Activated naive CD4-positive, alpha-beta T cell treated with anti-CD3 and anti-CD28 coated beads, Interleukin-2, amount 50 U/mL, for 16 hours (primary cell): ENCODE results near the gene COPZ2.
"Not testable (repeated sequence)": the region's sequence is repeated elsewhere in the genome, so short reads cannot be mapped to it uniquely, and the experiment has no call there.

Experiments
- DNase-seq: peaks from one replicate; pipeline ENCODE4 v3.0.0-alpha.2; 2020

COPZ2 gene

DNA sequence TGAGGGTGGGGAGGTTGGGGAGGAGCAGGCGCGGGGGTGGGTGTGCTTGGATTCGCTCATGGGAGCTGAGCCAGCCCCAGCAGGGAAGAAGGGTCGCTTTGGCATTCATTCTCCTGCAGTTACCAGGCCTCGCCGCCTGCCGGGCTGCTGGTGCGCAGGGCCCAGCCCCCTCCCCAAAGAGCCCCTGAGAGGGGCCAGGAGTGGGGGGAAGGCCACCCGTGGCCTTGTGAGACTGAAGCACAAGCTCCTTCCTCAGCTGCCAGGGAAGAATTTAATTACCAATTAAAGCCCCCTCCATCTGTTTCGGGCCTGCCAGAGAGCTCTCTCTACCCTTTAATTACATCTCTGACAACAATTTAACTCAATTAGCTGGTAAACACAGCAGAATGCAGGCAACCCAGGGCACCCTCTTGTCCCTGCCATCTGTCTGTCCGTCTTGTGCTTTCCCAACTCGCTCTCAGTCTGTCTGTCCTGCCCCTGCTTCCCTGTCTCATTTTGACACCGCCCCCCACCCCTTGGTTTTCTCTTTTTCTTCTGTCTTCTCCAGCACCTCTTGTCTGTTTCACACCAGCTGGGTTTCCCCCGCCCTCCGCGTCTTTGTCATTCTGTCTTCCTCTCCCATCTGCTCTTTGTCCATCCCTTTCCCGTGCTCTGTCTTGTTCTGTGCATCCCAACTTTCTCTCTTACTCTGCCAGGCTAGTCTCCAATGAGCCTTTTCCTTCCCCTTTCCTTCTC is 34.0 kb downstream of the COPZ2 start:
- no peak for DNase-seq

- no peak for DNase-seq
Measured at GRCh38 chr17:48002916-48003416, 34.6 kb downstream of the COPZ2 start.

DNA sequence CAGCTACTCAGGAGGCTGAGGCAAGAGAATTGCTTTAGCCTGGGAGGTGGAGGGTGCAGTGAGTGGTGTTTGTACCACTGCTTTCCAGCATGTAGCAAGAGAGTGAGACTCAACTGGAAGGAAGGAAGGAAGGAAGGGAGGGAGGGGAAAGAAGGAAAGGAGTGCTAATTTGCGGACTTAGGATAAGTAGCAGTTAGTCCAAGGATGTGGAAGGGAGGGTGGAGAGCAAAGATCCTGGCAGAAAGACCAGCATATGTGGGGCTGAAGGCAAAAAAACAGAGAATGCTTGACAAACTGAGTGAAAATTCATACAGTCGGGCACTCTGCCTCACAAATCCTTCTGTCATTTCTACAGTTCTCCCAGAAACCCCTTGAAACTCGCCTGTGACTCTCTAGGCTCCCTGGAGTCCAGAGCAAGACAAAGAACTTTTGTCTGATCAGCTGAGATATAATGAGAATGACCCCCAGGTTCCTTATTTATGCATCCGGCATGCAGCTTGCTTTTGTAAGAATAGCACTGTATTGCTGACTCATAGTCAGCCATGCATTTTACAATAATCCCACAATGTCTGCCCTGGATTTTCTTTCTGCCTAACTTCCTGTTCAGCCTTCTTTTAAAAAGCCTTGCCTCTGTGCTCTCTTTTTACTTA is 35.2 kb downstream of the COPZ2 start:
- no peak for DNase-seq

GRCh38 chr17:48001657-48002056 is 35.9 kb downstream of the COPZ2 start:
- DNase-seq, result not testable (repeated sequence)

GRCh38 chr17:48001197-48001596 is 36.4 kb downstream of the COPZ2 start:
- no peak for DNase-seq

- no peak for DNase-seq
Measured at GRCh38 chr17:47999582-47999981, 38.0 kb downstream of the COPZ2 start.

DNA sequence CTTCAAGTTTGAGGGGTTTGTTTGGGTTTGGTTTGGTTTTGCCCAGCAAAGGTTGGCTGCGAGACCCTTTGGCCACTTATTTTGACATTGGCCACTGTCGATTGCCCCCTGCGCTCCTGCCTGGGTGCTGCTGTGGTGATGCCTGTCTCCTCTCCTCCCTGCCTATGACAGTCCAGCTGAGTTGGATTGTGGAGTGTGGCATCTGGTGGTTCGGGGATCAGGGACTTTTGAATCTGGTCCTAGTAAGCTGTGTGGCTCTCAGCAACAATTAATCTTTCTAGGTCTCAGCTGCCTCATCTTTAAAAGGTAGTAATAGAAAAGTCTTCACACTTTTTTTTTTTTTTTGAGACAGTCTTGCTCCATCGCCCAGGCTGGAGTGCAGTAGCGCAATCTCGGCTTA is 39.6 kb downstream of the COPZ2 start:
- no peak for DNase-seq

DNA sequence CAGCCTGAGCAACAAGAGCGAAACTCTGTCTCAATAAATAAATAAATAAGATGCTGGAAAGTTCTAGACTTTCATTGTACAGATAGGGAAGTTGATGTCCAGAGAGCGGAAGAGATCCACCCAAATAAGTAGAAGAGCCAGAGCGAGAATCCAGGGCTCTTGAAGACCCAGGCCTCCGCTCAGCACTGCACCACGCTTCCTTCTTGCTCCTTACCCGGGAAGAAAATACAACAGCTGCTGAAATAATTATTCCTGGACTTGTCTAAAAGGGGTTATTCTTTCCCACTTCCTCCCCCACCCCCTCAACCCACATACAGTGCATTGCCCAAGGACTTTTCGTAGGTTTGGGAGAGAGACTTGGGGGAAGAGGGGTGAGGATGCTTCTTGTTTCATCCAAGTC is 40.0 kb downstream of the COPZ2 start:
- no peak for DNase-seq

DNA sequence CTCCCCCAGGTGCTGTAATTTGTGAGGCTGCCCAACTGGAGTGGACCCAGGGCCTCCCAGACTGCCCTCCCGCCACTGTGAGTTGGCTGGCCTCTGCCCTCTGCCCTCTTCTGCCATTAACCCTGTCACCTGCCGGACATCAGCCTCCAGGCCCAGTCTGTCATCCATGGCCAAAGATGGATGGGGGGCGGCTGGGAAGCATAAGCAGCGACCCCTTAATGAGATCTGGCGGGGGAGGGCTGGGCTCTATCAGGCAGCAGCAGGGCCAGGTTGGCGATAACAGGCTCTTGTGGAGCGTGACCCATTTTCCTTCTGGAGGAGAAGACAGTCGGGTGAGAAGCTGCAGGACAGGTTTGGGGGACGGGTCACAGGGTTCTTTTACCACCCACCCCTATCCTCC is 41.4 kb downstream of the COPZ2 start:
- no peak for DNase-seq

GRCh38 chr17:47995241-47995935 is 42.2 kb downstream of the COPZ2 start:
- no peak for DNase-seq

DNA sequence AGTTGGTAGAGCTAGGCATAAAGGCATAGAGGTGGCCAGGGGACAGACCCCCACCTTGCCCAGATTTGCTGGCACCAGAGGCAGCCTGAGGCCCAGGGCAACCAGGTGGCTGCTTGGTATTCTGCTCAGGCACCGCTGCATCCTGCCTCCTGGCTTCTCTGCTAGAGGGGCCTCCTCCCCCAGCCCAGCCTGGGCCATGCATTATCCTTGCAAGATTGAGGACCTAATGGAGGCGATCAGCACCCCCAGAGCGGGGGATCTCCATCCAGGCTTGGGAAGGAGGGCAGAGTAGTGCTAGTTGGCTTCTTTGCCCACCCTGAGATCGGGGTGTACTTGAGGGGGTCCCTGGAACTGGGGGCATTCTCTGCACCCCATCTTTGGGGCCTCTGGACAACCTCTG is 42.9 kb downstream of the COPZ2 start:
- DNase-seq, result no peak

DNA sequence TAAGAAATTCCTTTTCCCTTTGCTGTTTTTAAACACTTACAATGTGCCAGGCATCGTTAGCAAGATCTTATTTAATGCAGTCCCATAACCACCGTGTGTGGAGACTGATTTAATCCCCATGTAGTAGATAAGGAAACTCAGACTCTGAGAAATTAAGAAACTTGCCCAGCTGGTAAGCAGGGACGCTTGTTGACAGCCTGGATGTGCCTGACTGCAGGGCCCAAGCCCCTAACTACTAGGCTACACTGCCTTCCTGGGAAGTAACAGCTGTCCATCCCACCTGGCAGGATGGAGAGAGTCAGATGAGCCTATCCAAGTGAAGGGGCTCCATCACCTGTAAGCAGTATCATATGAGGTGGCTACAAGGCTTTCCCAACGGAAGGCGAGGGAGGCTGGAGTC is 43.6 kb downstream of the COPZ2 start:
- no peak for DNase-seq

GRCh38 chr17:47993031-47993564 is 44.5 kb downstream of the COPZ2 start:
- no peak for DNase-seq

DNA sequence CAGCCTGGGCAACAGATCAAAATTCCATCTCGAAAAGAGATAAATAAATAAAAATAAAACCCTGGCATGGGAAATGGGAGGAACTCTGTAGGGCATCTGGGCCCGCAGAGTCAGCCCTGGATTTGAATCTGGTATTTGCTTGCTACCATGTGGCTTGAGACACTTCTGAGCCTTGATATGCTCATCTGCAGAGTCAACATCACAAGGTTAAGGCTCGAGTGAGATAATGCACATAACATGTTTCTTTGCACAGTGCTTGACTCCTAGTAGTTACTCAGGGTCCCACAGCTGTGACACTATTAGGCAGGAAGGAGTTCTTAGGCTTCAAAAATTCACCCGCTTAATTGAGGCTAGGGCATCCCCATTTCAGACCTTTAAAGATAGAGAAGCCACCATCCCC is 45.4 kb downstream of the COPZ2 start:
- DNase-seq, result no peak

- DNase-seq, result no peak
Measured at GRCh38 chr17:47990962-47991731, 46.5 kb downstream of the COPZ2 start.

DNA sequence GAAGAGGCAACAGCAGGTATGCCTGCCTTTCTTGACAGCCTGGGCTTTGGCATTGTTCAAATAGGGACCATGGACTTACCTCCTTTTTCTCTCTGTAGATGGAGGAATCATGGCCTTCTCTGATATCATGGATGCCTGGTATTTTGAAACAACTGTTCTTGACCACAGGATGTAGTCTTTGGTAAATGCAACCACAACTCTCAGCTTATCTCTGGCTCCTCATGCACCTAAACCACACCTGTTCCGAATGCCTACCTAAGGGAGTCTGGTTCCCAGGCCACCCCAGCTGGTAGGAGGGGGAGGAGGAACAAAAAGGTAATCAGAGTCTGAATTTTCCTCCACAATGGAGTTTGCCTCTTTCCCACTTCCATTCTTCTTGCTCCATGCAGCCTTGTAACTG is 47.9 kb downstream of the COPZ2 start:
- no peak for DNase-seq

DNA sequence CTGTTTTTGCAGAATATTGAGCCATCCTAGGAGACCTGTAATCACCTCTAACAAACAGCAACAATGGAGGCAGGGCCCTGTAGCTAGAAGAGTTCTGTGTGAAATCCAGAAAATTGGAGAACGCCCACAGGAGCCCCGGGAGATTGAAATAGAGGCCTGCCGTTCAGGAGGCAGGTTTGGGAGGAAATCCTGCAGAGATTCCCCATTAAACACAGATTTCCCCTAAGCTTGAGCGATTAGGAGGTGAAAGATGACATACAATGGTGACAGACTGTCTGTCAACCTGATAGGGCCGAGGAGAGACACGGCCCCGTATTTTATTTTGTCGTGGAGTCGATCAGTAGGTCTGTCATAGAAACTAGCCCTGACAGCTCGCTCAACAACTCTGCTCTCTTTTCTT is 48.4 kb downstream of the COPZ2 start:
- no peak for DNase-seq

DNA sequence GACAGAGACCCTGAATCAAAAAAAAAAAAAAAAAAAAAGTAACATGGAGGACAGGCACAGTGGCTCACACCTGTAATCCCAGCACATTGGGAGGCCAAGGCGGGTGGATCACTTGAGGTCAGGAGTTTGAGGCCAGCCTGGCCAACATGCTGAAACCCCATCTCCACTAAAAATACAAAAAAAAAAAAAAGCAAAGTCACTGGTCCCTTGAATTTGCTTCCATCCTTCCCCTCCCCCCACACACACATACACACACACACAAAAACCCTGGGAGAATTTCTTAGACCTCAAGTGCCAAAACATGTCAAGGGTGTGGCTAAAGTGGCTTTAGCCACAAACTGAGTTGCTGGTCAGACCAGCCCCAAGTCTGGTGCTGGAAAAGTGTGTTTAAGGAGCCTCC is 49.2 kb downstream of the COPZ2 start:
- not testable (repeated sequence) for DNase-seq

DNA sequence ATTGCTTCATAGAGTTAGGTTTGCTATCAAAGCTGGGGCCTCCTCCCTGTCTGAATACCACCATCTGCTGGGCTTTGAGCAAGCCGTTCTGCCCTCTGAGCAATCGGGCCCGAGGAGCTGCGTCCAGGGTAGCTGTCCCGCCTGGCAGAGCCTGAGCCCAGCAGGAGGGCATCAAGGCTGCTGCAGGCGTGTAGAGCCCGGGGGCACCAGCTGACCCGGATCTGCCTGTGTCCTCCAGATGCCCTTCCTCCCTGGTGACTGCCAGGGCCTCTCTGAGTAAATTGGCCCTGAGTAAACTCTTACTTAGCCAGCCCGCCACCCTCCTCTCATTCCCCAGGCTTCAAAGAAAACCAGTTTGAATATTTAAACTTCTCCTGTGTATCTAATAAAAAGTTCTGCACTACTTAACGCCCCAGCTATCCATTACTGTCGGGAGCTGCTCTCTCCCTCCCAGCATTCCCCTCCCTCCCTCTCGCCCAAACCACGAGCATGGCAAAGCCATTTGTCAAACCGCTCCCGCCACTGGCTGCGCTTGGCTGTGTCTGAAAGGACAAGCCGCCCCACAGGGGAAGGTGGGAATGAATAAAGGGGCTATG is 50.3 kb downstream of the COPZ2 start:
- no peak for DNase-seq

DNA sequence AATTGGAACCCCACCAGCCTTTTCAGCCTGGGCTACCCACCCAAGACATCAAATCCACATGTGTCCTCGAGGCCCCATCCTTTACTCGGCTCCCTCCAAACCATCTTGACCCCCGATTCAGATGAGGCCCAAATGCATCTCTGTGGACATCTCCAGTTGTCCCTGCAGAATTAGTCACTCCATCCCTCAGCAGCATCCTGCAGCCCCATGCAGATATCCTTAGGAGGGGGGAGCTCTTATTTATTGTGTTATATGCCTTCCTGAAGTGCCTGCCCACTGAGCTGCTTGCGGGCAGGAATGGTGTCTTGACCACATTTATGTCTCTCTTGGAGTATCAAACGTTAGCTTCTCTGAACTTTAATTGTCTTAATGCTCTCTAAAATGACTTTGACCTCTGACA is 51.1 kb downstream of the COPZ2 start:
- no peak for DNase-seq

DNA sequence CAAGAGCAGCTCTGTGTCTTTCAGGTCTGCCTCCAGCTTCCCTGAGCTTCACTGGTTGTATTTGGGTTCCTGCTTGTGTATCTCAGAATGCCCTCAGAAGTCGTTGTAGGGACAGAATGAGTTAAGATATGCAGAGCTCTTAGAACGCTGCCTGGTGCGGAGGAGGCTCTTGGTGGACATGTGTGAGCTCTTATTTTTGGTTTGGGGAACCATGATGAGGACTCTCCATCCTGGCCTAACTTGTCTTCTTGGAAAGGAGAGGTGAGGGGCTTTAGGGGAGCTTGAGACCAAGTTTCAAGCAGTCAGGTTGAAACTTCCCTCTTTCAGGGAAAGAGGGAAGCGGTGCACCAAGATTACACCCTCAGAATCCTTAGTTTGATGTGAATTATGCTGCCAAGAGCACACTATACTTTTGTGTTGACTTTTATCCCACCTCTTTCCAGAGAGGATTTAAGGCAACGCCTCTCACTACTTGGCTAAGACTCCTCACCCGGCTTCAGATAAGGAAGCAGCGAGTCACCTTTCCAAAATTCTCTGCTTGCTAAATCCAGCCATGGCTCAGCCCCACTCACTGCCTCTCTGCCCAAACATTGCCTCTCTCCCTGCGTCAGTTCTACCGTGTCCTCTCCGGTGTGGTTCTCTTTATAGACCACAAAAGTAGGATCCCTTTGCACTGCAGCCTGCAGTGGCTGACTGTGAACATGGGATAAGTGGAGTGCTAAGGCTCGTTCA is 53.9 kb downstream of the COPZ2 start:
- DNase-seq, result no peak
